Coronary artery (tissue), 2 donors: Measurements from ENCODE around the gene THSD7B.
"Not testable (repeated sequence)": the region's sequence is repeated elsewhere in the genome, so short reads cannot be mapped to it uniquely, and the experiment has no call there.

Experiments
- DNase-seq: peaks from one replicate; pipeline ENCODE4 v3.0.0-alpha.2; 2017; ENCODE audit warnings: low spot score
- H3K27ac ChIP-seq, 2 donors: fragments of 200-600 bp; sonication (generic); one replicate each; pipeline ENCODE4 v1.5.1; 2016 to 2019
- H3K4me3 ChIP-seq: fragments of 200-600 bp; sonication (generic); 2 replicates; pipeline ENCODE4 v1.5.1; 2016; ENCODE audit warnings: mild to moderate bottlenecking, moderate library complexity
- CTCF ChIP-seq: fragments of 200-600 bp; sonication (generic); IDR thresholded peaks from one replicate; pipeline ENCODE4 v1.5.1; 2019; ENCODE audit warnings: antibody characterized with exemption

THSD7B gene

DNA sequence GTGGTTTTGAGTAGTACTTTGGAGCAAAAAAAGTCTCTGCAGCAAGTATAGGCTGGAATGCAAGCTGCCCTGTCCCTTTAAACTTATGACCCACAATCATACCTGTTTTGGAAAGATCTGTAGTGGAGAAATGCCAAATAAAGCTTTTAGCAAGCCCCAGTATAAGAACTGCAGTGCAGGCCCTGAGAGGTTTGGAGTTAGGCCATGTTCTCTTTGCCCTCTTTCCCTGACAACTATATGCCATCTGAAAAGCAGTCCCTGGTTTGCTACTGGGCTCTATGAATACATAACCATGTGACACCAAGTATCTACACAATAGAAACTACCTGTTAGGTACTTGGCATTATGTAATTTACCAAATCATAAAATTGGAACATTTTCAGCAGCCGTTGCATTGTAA, 931.6 kb downstream of the THSD7B start:
- no peak for TF ChIP-seq CTCF
- no peak for DNase-seq
- no peak overlapping the region for H3K4me3 ChIP-seq
- H3K27ac ChIP-seq, result no peak overlapping the region

DNA sequence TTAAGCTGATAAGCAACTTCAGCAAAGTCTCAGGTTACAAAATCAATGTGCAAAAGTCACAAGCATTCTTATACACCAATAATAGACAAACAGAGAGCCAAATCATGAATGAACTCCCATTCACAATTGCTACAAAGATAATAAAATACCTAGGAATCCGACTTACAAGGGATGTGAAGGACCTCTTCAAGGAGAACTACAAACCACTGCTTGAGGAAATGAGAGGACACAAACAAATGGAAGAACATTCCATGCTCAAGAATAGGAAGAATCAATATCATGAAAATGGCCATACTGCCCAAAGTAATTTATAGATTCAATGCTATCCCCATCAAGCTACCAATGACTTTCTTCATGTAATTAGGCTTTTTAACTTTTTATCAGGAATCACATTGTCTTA, 934.9 kb downstream of the THSD7B start:
- not testable (repeated sequence) for H3K4me3 ChIP-seq, H3K27ac ChIP-seq, DNase-seq

DNA sequence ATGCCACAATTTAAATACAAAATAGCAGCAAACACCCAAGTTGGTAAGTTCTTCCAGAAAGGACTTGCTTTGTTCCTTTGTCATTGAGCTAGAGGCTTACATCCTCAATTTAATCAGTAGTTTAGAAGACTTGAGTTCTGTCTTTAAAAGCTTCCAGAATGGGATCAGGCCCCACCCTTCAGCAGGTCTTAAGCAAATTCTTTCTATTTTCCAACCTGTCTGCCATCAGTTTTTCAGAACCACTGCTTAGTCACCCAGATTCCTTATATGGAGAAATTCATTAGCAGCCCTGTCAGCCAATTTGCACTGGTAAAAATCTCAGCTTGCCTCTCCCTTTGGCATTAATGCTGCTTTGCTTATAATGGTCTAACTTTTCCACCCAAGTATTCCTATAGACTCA, 935.3 kb downstream of the THSD7B start:
- no peak overlapping the region for H3K27ac ChIP-seq
- no peak for TF ChIP-seq CTCF
- no peak overlapping the region for H3K4me3 ChIP-seq
- no peak for DNase-seq

- Histone ChIP-seq H3K4me3 (no peak overlapping the region), H3K27ac (no peak overlapping the region)
- no peak for DNase-seq
- no peak for TF ChIP-seq CTCF
Observed at GRCh38 chr2:137705296-137705695, 940.0 kb downstream of the THSD7B start.

DNA sequence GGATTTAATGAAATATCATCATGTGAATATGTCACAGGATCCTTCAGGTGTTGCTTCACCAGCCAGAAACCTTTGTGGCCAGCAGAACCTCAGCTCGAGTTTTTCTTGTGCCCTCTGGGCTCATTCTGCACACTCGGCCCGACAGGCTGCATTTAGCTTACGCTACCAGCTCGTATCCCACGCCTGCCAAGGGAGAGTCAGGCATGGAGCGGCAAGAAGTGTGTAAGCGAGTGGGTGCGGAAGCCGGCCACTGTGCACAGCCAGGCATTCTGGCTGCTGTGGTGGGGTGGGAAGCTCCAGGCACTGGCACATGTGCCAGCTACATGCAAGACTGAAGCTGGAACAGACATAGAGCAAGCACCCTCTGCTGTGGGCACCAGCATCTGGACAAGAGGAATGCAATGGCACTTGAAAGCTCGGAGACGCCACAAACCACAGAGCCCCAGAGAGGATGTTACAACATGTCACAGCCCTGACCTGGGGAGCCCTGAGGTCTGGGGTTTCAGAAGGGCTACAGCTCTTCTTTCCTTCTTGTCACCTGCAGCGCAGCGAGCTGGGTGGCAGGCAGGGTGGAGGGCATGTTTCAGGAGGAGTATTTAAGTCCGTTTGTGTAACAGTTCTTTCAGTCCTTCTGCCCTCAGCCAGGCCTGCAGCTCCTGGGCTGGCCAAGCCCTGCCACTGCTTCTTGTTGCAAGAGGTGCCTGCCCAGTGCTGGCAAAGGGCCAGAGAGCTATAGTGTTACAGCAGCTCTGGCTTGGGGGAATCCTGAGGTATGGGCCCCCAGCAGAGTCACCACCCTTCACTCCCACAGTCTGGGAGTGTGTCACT, 941.7 kb downstream of the THSD7B start:
- TF ChIP-seq CTCF, result no peak
- no peak overlapping the region for H3K27ac ChIP-seq
- no peak for DNase-seq
- no peak overlapping the region for H3K4me3 ChIP-seq

- Histone ChIP-seq H3K27ac (no peak overlapping the region), H3K4me3 (no peak overlapping the region)
- TF ChIP-seq CTCF, result no peak
- DNase-seq, result no peak
Observed at GRCh38 chr2:137708311-137708710, 943.0 kb downstream of the THSD7B start.

- Histone ChIP-seq H3K4me3 (no peak overlapping the region), H3K27ac (no peak overlapping the region)
- no peak for DNase-seq
- no peak for TF ChIP-seq CTCF
Observed at GRCh38 chr2:137715731-137716191, 950.4 kb downstream of the THSD7B start.
